Left ventricle myocardium inferior (tissue), 1 donor: ENCODE results near the gene ARV1. TPM values are rescaled to one million over a fixed set of nuclear protein-coding genes. Genes with fewer than 3 reads are reported as not detected.
"Not testable (repeated sequence)": the region's sequence is repeated elsewhere in the genome, so short reads cannot be mapped to it uniquely, and the experiment has no call there.

Source experiments
- DNase-seq: peaks from one replicate; pipeline ENCODE4 v3.0.0-alpha.2; 2020
- H3K27ac ChIP-seq: fragments of 200-600 bp; replicated peaks from 2 replicates; pipeline ENCODE4 v1.8.0; 2021
- H3K27me3 ChIP-seq: fragments of 200-600 bp; 2 replicates; pipeline ENCODE4 v1.8.0; 2021; ENCODE audit warnings: low read depth
- H3K36me3 ChIP-seq: fragments of 200-600 bp; 2 replicates; pipeline ENCODE4 v1.8.0; 2021
- H3K4me1 ChIP-seq: fragments of 200-600 bp; 2 replicates; pipeline ENCODE4 v1.8.0; 2021
- H3K4me3 ChIP-seq: fragments of 200-600 bp; 2 replicates; pipeline ENCODE4 v1.8.0; 2021; ENCODE audit warnings: mild to moderate bottlenecking, moderate library complexity
- H3K9me3 ChIP-seq: fragments of 200-600 bp; replicated peaks from 2 replicates; pipeline ENCODE4 v1.8.0; 2021
- CTCF ChIP-seq: fragments of 200-600 bp; IDR thresholded peaks from 2 replicates; pipeline ENCODE4 v1.8.0; 2021; ENCODE audit warnings: antibody characterized with exemption, mild to moderate bottlenecking, borderline replicate concordance
- intact Hi-C: fragments of 100-400 bp; cut with micrococcal nuclease; formaldehyde crosslinking; loops from one replicate; pipeline ENCODE4 v1.11.0; 2022
- total RNA-seq: library from RNA; stranded (reverse); fragmentation: NEBNext Ultra II Directional; extraction: Animal tissue kit (Norgen Biotek cat#: 25700); gene quantifications from one replicate; pipeline ENCODE4 v1.2.1, GENCODE V29; 2021
- donor health status: DM: no; HTN: yes; CAD: no; lungs with severe emphysema.

Gene ARV1
- total RNA-seq, 1 donor from 2014 or later: 19.3 TPM

GRCh38 chr1:230983811-230984210 lies 4.9 kb downstream of the ARV1 start:
- intact Hi-C loops: no loop called here
- no peak overlapping the region for H3K4me3 ChIP-seq

GRCh38 chr1:230984622-230985515 lies 6.0 kb downstream of the ARV1 start:
- H3K27ac ChIP-seq, H3K9me3 ChIP-seq, H3K27me3 ChIP-seq, H3K4me1 ChIP-seq, H3K4me3 ChIP-seq, DNase-seq, intact Hi-C loops: not testable (repeated sequence)
- H3K36me3 ChIP-seq: peaks cover 23% of the 10 kb centered on the region

More at GRCh38 chr1:230983811-230984210, 4.9 kb downstream of the ARV1 start:
- H3K9me3 ChIP-seq: no peaks in the 10 kb centered on the region
- H3K27me3 ChIP-seq: no peaks in the 10 kb centered on the region
- TF ChIP-seq CTCF: no peak
- no peak for DNase-seq
- peaks cover 16% of the 10 kb centered on the region for H3K4me1 ChIP-seq
- peaks cover 14% of the 10 kb centered on the region for H3K36me3 ChIP-seq
- H3K27ac ChIP-seq: no peak overlapping the region

GRCh38 chr1:230985711-230986110 lies 6.8 kb downstream of the ARV1 start:
- Histone ChIP-seq H3K27me3 (no peaks in the 10 kb centered on the region), H3K27ac (no peak overlapping the region), H3K4me3 (no peak overlapping the region), H3K4me1 (no peaks in the 10 kb centered on the region), H3K36me3 (peaks cover 32% of the 10 kb centered on the region), H3K9me3 (no peaks in the 10 kb centered on the region)
- no peak for TF ChIP-seq CTCF
- DNase-seq: no peak
- intact Hi-C loops: no loop called here

GRCh38 chr1:230986976-230987375 lies 8.1 kb downstream of the ARV1 start:
- H3K27ac ChIP-seq: no peak overlapping the region
- no peak overlapping the region for H3K4me3 ChIP-seq
- H3K9me3 ChIP-seq: no peaks in the 10 kb centered on the region
- DNase-seq: no peak
- TF ChIP-seq CTCF: no peak
- intact Hi-C loops: no loop called here
- peaks cover 32% of the 10 kb centered on the region for H3K36me3 ChIP-seq
- no peaks in the 10 kb centered on the region for H3K4me1 ChIP-seq
- no peaks in the 10 kb centered on the region for H3K27me3 ChIP-seq

GRCh38 chr1:230987448-230987847 lies 8.6 kb downstream of the ARV1 start:
- peaks cover 34% of the 10 kb centered on the region for H3K36me3 ChIP-seq
- no peak for DNase-seq
- intact Hi-C loops: no loop called here
- no peak for TF ChIP-seq CTCF
- no peaks in the 10 kb centered on the region for H3K27me3 ChIP-seq
- H3K4me1 ChIP-seq: no peaks in the 10 kb centered on the region
- no peaks in the 10 kb centered on the region for H3K9me3 ChIP-seq
- H3K27ac ChIP-seq: no peak overlapping the region
- H3K4me3 ChIP-seq: no peak overlapping the region

- no peak for TF ChIP-seq CTCF
- no peak overlapping the region for H3K27ac ChIP-seq
- H3K9me3 ChIP-seq: no peaks in the 10 kb centered on the region
- H3K36me3 ChIP-seq: peaks cover 58% of the 10 kb centered on the region
- no peak for DNase-seq
- H3K27me3 ChIP-seq: no peaks in the 10 kb centered on the region
- intact Hi-C loops: no loop called here
- no peaks in the 10 kb centered on the region for H3K4me1 ChIP-seq
- H3K4me3 ChIP-seq: no peak overlapping the region
Measured at GRCh38 chr1:230992100-230992774, 13.3 kb downstream of the ARV1 start.
